ENCODE data around the gene PIK3R3.

GRCh38 chr1:46061146-46061545, 71.3 kb downstream of the PIK3R3 start:
- TF ChIP-seq FOXP2 (optimal IDR thresholded peaks at IDR 0.05; ENCODE audit: control extremely low read depth, extremely low read length, insufficient read depth), result no peak
- no peak for TF ChIP-seq POLR2AphosphoS5 (IDR thresholded peaks at IDR 0.05; ENCODE audit: borderline replicate concordance, low read depth, low read length)
- TF ChIP-seq EZH2 (IDR thresholded peaks at IDR 0.05), result no peak

Data from SK-N-MC (cell line).